K562 (cell line): ENCODE results near the gene ZNF800. TPM values are rescaled to one million over a fixed set of nuclear protein-coding genes. Genes with fewer than 3 reads are reported as not detected.
A peak's percentile ranks its signal among the peaks of the same experiment; 100 is the strongest.

Experiments
- ATAC-seq: fragments of 200-7000 bp; cut with Tn5 transposase; 3 replicates; pipeline ENCODE4 v1.9.1; 2020; ENCODE audit warnings: moderate library complexity
- BruUV-seq: library from RNA; stranded (reverse); fragments of 400-500 nt; replicated peaks from 2 replicates; lab custom pipeline; 2021; lab: Mats Ljungman, UMichigan
- CTCF ChIA-PET: fragments of 300-600 bp; formaldehyde crosslinking; extraction: SDS; loops from one replicate; lab custom pipeline; 2021; ENCODE audit warnings: low intra/inter-chr PET ratio; lab: Yijun Ruan, JAX
- POLR2A ChIA-PET: fragments of 300-600, 350-650 bp; sonication (Branson Sonifier 250); formaldehyde crosslinking; extraction: SDS; loops from one replicate; lab custom pipeline; 2021; ENCODE audit warnings: antibody characterized with exemption, inconsistent platforms; lab: Yijun Ruan, JAX
- DNase-seq, 4 experiments: peaks; one replicate each; pipeline versions ENCODE4 v3.0.0 to v3.0.0-alpha.2; 2011 to 2018; ENCODE audit warnings: low spot score in 3 of 4, mixed read lengths in 3 of 4; ENCODE audit errors: extremely low read depth in 1 of 4
- FAIRE-seq: peaks from 2 replicates; lab custom pipeline; 2011; peaks lifted over from hg19 to GRCh38; lab: Jason Lieb, UNC
- H2AFZ ChIP-seq: 2 replicates; pipeline ENCODE4 v1.6.0; 2011; ENCODE audit warnings: low read depth, low read length, control low read depth, inconsistent platforms
- H3K27ac ChIP-seq: fragments of 200-600 bp; 3 replicates; pipeline ENCODE4 v1.8.0; 2011; ENCODE audit warnings: low read depth, mild to moderate bottlenecking, control low read depth, inconsistent platforms, low read length, moderate library complexity, mixed read lengths; ENCODE audit errors: extremely low read depth
- H3K27me3 ChIP-seq, 2 experiments: fragments of 300-600 bp in 1 of 2; 2 replicates in 1 of 2; 3 replicates in 1 of 2; pipeline versions ENCODE4 v1.6.0 to v1.8.0; 2011; ENCODE audit warnings: inconsistent platforms in 2 of 2, low read length in 2 of 2, mild to moderate bottlenecking in 1 of 2, mixed read lengths in 1 of 2, moderate library complexity in 1 of 2; ENCODE audit not compliant: control insufficient read depth in 2 of 2, insufficient read depth in 2 of 2
- H3K36me3 ChIP-seq: fragments of 300-600 bp; 3 replicates; pipeline ENCODE4 v1.8.0; 2011; ENCODE audit warnings: mild to moderate bottlenecking, low read length, inconsistent platforms; ENCODE audit not compliant: control insufficient read depth, insufficient read depth
- H3K4me1 ChIP-seq, 2 experiments: fragments of 200-600 bp in 1 of 2; replicated peaks in 1 of 2; 2 replicates in 1 of 2; 3 replicates in 1 of 2; pipeline versions ENCODE4 v1.5.1 to v1.8.0; 2011; ENCODE audit warnings: inconsistent platforms in 2 of 2, low read length in 2 of 2, mild to moderate bottlenecking in 1 of 2, mixed read lengths in 1 of 2, moderate library complexity in 1 of 2; ENCODE audit not compliant: control insufficient read depth in 2 of 2, insufficient read depth in 2 of 2
- H3K4me2 ChIP-seq: 2 replicates; pipeline ENCODE4 v1.6.1; 2011; ENCODE audit warnings: low read length, control low read depth, inconsistent platforms, mixed read lengths; ENCODE audit not compliant: insufficient read depth
- H3K4me3 ChIP-seq: fragments of 200-600 bp; sonication (generic), shearing (Covaris generic); 2 replicates; pipeline ENCODE4 v1.5.1; 2016; ENCODE audit warnings: control low read depth, inconsistent platforms
- H3K79me2 ChIP-seq: fragments of 200-600 bp; 3 replicates; pipeline ENCODE4 v1.8.0; 2011; ENCODE audit warnings: low read length, inconsistent platforms; ENCODE audit not compliant: control insufficient read depth, insufficient read depth
- H3K9ac ChIP-seq, 2 experiments: 2 replicates each; pipeline versions ENCODE4 v1.6.0 to v1.6.1; 2011; ENCODE audit warnings: low read depth in 2 of 2, low read length in 2 of 2, control low read depth in 1 of 2, inconsistent platforms in 1 of 2, mild to moderate bottlenecking in 1 of 2, mixed read lengths in 1 of 2; ENCODE audit not compliant: insufficient read depth in 1 of 2
- H3K9me1 ChIP-seq: one replicate; pipeline ENCODE4 v1.6.0; 2011; ENCODE audit warnings: inconsistent platforms, mild to moderate bottlenecking, low read length, moderate library complexity; ENCODE audit not compliant: control insufficient read depth, insufficient read depth
- H3K9me3 ChIP-seq: replicated peaks from 2 replicates; pipeline ENCODE4 v1.5.1; 2011; ENCODE audit warnings: low read depth, low read length, inconsistent platforms; ENCODE audit not compliant: control insufficient read depth, insufficient read depth
- H4K20me1 ChIP-seq: replicated peaks from 2 replicates; pipeline ENCODE4 v1.6.1; 2011; ENCODE audit warnings: low read length, inconsistent platforms, mixed read lengths; ENCODE audit not compliant: control insufficient read depth, insufficient read depth
- BRD4 ChIP-seq: fragments of 200-600 bp; sonication (generic); IDR thresholded peaks from 2 replicates; pipeline ENCODE4 v1.6.1; 2017; ENCODE audit warnings: inconsistent platforms
- RAD21 ChIP-seq, 2 experiments: fragments of 250-450 bp in 1 of 2; fragments of 450-650 bp in 1 of 2; sonication (Bioruptor Pico) in 1 of 2; formaldehyde crosslinking in 1 of 2; IDR thresholded peaks in 1 of 2; conservative IDR thresholded peaks in 1 of 2; 2 replicates each; pipeline versions ENCODE4 v1.4.0 to v1.8.0; 2020 to 2022; ENCODE audit warnings: mild to moderate bottlenecking in 2 of 2, moderate library complexity in 1 of 2
- SMARCB1 ChIP-seq: IDR thresholded peaks from 2 replicates; pipeline ENCODE4 v1.6.1; 2011; ENCODE audit warnings: improper control_type of control experiment, low read depth; ENCODE audit not compliant: insufficient read length
- SMC3 ChIP-seq: conservative IDR thresholded peaks from 2 replicates; pipeline ENCODE4 v1.6.1; 2011; ENCODE audit warnings: low read depth, low read length, improper control_type of control experiment; ENCODE audit not compliant: insufficient read depth
- ZNF263 ChIP-seq: sonication (generic); formaldehyde crosslinking; IDR thresholded peaks from 2 replicates; pipeline ENCODE4 v1.8.0; 2022; ENCODE audit warnings: mild to moderate bottlenecking, missing genetic modification reagents, borderline replicate concordance
- WGBS: fragments of 100-300 bp; shearing (Covaris generic); methylation state at CpG from one replicate; pipeline ENCODE4 v1.1.6; 2016; ENCODE audit warnings: low coverage, mixed read lengths; ENCODE audit not compliant: insufficient coverage; ENCODE audit errors: missing lambda C conversion rate; 5-methylcytosine and 5-hydroxymethylcytosine counted together
- in situ Hi-C: fragments of 300-500 bp; cut with MboI; formaldehyde crosslinking; loops from 4 replicates; pipeline ENCODE4 v1.15.0; 2018; ENCODE audit warnings: inconsistent platforms, mixed read lengths
- intact Hi-C: fragments of 100-400 bp; cut with micrococcal nuclease; formaldehyde crosslinking; loops from 2 replicates; pipeline ENCODE4 v1.14.2; 2022
- polyA plus RNA-seq, 8 experiments: library from polyadenylated mRNA; depleted of rRNA in 4 of 8; stranded (reverse) in 5 of 8; unstranded in 3 of 8; fragments of >200 nt; fragmentation: Nextera tagmentation in 2 of 8; fragmentation: Illumina TruSeq in 1 of 8; extraction: Ambion mirVana in 2 of 8; extraction: Trizol in 1 of 8; gene quantifications; 2 replicates each; pipeline versions ENCODE4 v1.2.1 to v1.2.3, GENCODE V29; 2011 to 2014; ENCODE audit warnings: inconsistent platforms in 1 of 8, missing spikeins in 1 of 8
- total RNA-seq, 7 experiments: library from RNA; depleted of rRNA in 6 of 7; stranded (reverse); fragments of >200 nt in 6 of 7; fragmentation: Illumina TruSeq in 2 of 7; extraction: Trizol in 2 of 7; gene quantifications; 2 replicates each; pipeline versions ENCODE4 v1.2.1 to v1.2.3, GENCODE V29; 2011 to 2021; ENCODE audit warnings: low replicate concordance in 1 of 7
- TF ChIP-seq, protein P1 (sequence below), 3 experiments: IDR thresholded peaks in 2 of 3; conservative IDR thresholded peaks in 1 of 3; 2 replicates each; pipeline ENCODE4 v1.5.1; 2011 to 2012; ENCODE audit warnings: low read length in 3 of 3, mild to moderate bottlenecking in 3 of 3, control low read depth in 2 of 3, improper control_type of control experiment in 1 of 3, inconsistent platforms in 1 of 3, low read depth in 1 of 3, mixed read lengths in 1 of 3, moderate library complexity in 1 of 3; ENCODE audit not compliant: insufficient read depth in 2 of 3
- TF ChIP-seq, protein P2 (sequence below), 2 experiments: fragments of 450-650 bp; formaldehyde crosslinking in 1 of 2; IDR thresholded peaks; 2 replicates each; pipeline versions ENCODE4 v1.4.0 to v1.6.1; 2014 to 2020; ENCODE audit warnings: mild to moderate bottlenecking in 2 of 2, borderline replicate concordance in 1 of 2, low read depth in 1 of 2

The ZNF800 gene
- total and polyA plus RNA-seq, 9 of the 15 experiments (the other 6 are each of a cell fraction or from before 2014, with no cell fraction given): 7.5 to 58.3 (median 33.4) TPM

- in situ Hi-C loops (no loop called here), intact Hi-C loops (loop anchor here (5.0 to 10.0 kb wide), 2 partner anchors 157 to 605 kb away; partner anchors contain the start of gene GRM8)
- Histone ChIP-seq H3K27me3 (peaks cover 4 to 5% of the 10 kb centered on the region in 2 experiments; a peak in 4 of 5 replicates), H3K9ac (no peak overlapping the region), H3K9me1 (no peaks in the 10 kb centered on the region), H3K36me3 (no peaks in the 10 kb centered on the region), H3K4me1 (no peaks in the 10 kb centered on the region), H3K9me3 (no peaks in the 10 kb centered on the region), H3K4me2 (no peak overlapping the region), H3K79me2 (no peaks in the 10 kb centered on the region), H3K4me3 (no peak overlapping the region), H3K27ac (no peak overlapping the region), H4K20me1 (no peaks in the 10 kb centered on the region), H2AFZ (no peak overlapping the region)
- DNase-seq: peak in 1 of 4 experiments; percentile 20
- peak; percentile 85 for ATAC-seq
- ChIA-PET CTCF (interaction anchor here (1.6 kb wide), 1 partner anchor 62 kb away, joined by 10 read pairs; no protein-coding TSS in a partner anchor), POLR2A (no interaction called here)
- no peak for FAIRE-seq
- 0% methylated on average over 4 of the region's 4 CpGs for WGBS
- TF ChIP-seq SMARCB1 (no peak), SMC3 (0 out of 2 replicates have a peak, but pooled peaks have one; percentile 30), ZNF263 (no peak), RAD21 (CRISPR knock-in tag; conservative IDR thresholded peaks at IDR 0.05 in 1 of 2, IDR thresholded peaks at IDR 0.05 in 1 of 2) (peak in 1 of 2 experiments; percentile 57), BRD4 (no peak)
- TF ChIP-seq, protein P1, sequence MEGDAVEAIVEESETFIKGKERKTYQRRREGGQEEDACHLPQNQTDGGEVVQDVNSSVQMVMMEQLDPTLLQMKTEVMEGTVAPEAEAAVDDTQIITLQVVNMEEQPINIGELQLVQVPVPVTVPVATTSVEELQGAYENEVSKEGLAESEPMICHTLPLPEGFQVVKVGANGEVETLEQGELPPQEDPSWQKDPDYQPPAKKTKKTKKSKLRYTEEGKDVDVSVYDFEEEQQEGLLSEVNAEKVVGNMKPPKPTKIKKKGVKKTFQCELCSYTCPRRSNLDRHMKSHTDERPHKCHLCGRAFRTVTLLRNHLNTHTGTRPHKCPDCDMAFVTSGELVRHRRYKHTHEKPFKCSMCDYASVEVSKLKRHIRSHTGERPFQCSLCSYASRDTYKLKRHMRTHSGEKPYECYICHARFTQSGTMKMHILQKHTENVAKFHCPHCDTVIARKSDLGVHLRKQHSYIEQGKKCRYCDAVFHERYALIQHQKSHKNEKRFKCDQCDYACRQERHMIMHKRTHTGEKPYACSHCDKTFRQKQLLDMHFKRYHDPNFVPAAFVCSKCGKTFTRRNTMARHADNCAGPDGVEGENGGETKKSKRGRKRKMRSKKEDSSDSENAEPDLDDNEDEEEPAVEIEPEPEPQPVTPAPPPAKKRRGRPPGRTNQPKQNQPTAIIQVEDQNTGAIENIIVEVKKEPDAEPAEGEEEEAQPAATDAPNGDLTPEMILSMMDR (IDR thresholded peaks at IDR 0.05 in 2 of 3, conservative IDR thresholded peaks at IDR 0.05 in 1 of 3; ENCODE audit: insufficient read depth in 2 of 3, low read depth in 1 of 3, low read length in 3 of 3): peak; percentile 17 to 55 (median 50); a peak in 4 of 6 replicates
- TF ChIP-seq, protein P2, sequence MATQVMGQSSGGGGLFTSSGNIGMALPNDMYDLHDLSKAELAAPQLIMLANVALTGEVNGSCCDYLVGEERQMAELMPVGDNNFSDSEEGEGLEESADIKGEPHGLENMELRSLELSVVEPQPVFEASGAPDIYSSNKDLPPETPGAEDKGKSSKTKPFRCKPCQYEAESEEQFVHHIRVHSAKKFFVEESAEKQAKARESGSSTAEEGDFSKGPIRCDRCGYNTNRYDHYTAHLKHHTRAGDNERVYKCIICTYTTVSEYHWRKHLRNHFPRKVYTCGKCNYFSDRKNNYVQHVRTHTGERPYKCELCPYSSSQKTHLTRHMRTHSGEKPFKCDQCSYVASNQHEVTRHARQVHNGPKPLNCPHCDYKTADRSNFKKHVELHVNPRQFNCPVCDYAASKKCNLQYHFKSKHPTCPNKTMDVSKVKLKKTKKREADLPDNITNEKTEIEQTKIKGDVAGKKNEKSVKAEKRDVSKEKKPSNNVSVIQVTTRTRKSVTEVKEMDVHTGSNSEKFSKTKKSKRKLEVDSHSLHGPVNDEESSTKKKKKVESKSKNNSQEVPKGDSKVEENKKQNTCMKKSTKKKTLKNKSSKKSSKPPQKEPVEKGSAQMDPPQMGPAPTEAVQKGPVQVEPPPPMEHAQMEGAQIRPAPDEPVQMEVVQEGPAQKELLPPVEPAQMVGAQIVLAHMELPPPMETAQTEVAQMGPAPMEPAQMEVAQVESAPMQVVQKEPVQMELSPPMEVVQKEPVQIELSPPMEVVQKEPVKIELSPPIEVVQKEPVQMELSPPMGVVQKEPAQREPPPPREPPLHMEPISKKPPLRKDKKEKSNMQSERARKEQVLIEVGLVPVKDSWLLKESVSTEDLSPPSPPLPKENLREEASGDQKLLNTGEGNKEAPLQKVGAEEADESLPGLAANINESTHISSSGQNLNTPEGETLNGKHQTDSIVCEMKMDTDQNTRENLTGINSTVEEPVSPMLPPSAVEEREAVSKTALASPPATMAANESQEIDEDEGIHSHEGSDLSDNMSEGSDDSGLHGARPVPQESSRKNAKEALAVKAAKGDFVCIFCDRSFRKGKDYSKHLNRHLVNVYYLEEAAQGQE (IDR thresholded peaks at IDR 0.05; ENCODE audit: borderline replicate concordance): peak; percentile 26; the same call in 1 of the 2 replicates
- TF ChIP-seq, protein P2 (CRISPR knock-in tag; IDR thresholded peaks at IDR 0.05; ENCODE audit: low read depth): no peak
- no TSS peak for BruUV-seq
Measured at GRCh38 chr7:127409629-127410028, 17.1 kb upstream of the ZNF800 start.
